T-helper 1 cell treated with Interleukin-12 subunit alpha and Interleukin-12 subunit beta and Interleukin-4 antibody, amounts not matched to agents 30 ng/mL and 1 ng/mL, for 36 hours (primary cell): ENCODE results near the gene OBSL1. TPM values are rescaled to one million over a fixed set of nuclear protein-coding genes. Genes with fewer than 3 reads are reported as not detected.

ENCODE experiments used
- intact Hi-C: fragments of 100-400 bp; cut with micrococcal nuclease; formaldehyde crosslinking; loops from one replicate; pipeline ENCODE4 v1.15.1; 2024
- total RNA-seq: library from RNA; stranded (reverse); gene quantifications from 2 replicates; pipeline ENCODE4 v1.2.3, GENCODE V29; 2022

OBSL1 gene
- total RNA-seq, 1 donor from 2014 or later, result 0.25 TPM

DNA sequence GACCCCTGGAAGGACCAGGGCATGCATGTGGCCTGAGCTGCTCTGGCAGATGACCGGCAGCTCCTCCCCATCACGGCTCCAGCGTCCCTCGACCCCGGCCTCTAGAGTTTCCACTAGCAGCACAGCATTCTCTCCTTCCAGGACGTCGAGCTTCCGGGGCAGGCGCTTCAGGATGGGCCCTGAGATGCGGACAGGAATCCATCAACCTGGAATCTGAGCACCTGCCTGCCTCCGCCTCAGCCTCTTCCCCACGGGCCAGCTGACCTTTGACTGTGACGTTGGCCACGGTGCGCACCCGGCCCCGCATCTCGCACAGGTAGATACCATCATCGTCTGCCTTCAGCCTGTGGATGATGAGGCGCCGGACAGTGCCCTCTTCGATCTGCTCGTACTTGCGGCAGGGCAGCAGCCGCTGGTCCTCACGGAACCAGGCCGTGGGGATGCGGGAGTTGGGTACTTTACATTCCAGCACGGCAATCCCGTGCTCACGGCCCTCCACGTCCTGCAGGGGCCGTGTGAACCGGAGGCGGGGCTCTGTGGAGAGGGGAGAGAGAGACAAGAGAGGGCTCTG, 3.5 kb downstream of the OBSL1 start:
- intact Hi-C loops, result no loop called here

DNA sequence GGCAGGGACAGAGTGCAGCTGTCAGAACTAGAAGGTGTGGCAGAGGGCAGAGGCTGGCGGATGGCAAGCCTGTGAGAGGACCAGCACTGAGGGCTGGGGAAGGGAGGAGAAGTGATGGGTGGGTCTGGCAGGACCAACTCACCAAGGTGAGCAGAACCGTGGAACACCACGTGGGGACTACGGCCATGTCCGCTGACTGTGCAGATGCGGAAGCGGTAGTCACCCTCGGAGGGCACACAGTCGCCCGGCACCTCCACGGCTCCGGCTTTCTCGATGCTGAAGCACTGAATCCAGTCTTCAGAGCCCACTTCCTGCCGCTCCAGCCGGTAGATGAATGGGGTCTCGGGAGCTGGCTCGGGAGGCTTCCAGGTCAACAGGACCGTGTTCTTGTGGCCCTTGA, 4.2 kb downstream of the OBSL1 start:
- intact Hi-C loops, result no loop called here

DNA sequence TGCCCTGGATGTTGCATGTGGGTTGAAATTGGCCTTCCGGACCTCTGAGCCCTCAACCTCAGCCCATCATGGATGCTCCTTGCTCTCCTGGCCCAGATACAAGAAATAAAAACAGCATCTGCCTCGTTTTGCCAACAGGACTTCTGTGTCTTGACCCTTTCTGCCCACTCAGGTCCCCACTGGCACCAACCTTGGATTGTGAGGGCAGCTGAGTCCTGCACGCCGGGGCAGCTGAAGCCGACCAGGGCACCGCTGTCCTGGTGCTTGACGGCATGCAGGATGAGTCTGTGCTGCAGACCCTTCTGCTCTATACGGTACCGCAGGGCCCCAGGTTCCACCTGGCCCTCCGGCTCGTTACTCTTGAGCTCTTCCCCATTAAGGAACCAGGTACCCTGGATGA, 4.7 kb downstream of the OBSL1 start:
- intact Hi-C loops, result no loop called here

DNA sequence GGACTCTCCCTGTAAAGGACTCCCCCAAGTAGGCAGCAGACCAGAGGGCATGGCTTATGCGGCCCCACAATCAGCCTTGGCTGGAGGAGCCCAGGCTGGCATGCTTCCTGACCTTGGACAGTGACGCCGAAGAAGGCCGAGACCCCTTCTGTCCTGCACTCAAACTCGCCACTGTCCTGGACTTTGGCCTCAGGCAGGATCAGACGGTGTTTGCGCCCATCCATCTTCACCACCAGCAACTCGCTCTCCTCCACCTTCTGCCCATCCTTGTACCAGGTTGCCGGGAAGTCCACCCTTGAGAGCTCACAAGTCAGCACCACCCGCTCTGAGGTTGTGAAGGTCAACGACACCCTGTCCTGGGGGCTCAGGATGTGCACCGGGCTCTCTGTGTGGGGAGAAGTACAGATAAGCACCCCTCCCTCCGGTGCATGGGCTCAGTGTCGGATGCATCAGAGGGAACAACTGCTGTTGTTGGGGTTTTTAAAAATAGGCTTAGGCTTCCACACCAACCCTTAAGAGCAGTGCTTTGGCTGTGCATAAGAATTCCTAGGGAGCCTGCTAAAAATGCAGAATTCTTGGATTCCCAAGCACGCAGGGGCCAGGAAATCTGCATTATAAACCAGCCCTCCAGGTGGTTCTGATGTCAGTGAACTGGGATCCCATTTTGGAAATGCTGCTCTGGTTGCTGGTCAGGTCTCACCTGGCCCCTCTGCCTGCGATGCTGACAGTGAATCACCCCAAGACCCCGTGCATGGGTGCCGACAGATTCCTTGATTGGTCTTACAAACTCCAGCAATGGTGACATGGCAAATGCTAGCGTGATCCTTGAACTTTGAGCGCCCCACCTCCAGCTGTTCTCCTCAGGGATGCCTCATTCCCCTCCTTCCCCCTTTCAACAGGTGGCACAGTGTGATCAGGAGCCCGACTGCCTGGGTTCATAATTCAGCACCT, 5.9 kb downstream of the OBSL1 start:
- intact Hi-C loops, result no loop called here

DNA sequence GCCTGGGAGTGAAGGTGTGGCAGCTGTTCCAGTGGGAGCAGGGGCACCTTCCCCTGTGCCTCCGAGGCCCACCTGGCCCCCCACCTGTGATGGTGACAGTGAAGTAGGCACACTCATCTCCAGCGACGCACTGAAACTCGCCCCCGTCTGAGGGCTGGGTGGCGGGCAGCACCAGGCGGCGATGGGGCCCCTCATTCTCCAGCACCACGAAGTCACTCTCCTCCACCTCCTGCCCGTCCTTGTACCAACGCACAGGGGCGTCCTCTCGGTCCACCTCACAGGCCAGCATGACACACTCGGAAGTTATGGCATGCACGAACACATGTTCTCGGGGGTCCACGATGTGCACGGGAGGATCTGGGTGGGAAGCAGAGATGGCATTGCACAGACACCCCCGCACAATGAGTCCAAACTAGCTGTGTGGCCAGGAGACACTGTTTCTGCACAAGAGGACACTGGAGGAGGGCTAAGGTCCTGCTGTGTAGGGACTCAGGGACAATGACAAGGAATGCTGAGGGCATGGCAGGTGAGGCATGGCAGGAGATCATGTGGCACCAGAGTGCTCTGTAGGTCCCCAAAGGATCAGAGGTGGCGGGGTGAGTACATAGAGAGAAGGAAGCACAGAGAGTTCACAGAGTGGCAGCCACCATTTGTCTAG, 7.9 kb downstream of the OBSL1 start:
- intact Hi-C loops, result no loop called here

DNA sequence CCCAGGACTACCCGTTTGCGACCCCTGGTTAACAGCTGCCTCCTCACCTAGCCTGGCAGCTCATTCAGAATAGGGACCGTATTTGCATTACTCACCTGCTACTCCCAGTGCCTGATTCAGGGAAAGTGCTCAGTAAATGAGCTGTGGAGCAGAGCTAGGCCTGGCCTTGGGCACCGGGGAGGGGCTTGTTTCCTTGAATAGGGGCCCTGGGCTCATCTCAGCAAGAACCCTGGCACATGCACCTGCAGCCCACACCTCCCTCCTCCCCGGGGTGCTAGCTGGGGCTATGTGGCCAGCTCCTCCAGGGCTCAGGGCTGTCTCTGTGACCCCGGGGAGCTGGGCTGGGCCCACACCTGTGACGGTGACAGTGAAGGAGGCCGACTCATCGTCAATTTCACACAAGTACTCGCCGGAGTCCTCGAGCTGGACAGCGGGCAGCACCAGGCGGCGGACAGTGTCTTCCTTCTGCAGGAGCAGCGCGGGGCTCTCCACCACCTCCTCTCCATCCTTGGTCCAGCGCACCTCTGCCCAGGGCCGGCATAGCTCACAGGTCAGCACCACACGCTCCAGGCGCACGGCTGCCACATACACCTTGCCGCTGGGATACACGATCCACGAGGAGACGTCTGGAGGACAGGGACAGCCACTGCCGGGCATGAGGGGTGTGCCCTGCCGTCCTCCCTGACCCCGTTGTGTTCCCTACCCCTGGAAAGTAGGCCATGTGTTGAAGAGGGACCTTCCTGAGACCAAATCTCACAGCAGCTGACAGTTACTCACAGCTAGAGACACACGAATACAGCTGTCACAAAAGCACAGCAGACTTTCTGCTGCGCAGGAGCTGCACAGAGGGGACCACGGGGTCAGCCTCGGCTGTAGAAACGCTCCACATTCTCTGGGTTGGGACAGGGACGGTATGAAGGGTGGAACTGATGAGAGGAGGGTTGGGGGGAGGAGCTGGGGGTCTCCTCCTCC, 9.0 kb downstream of the OBSL1 start:
- intact Hi-C loops, result no loop called here

DNA sequence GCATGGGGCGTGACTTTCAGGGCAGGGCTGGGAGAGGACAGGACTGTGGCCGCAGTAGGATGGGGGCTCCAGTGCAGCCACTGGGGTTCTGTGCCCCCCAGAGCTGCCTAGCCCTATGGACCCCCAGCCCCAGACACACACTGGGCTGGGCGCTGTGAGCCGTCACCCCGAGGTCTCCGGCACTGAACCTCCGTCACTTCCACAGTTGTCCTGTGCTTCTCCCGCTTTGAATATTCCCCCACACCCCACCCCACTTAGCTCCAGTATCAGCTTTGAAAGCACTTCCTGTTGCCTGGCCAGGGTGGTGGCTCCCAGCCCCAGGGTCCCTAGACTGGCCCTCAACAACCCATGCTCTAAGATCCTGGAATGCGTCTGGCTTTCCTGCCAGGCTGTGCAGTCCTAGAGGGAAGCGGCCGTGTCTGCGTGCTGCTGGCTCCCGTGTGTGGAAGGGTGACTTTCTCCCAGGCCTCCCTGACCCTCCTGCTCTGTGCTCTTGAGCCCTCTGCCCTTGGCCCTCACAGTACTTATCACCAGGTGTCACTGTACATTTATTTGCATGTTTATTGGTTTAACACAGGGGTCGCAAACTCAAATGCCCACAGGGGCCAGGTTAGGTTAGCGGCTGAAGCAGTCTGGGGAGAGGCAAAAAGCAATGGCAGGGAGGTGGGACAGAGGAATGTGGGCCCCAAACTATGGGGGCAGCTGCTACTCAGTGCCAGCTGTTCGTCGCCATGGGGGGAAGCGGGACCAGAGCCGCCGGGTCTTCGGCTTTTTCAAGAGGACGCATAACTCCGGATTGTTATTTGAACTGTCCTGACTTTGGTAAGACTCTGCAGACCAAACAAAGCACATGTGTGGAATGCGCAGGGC, 9.9 kb downstream of the OBSL1 start:
- intact Hi-C loops, result no loop called here

DNA sequence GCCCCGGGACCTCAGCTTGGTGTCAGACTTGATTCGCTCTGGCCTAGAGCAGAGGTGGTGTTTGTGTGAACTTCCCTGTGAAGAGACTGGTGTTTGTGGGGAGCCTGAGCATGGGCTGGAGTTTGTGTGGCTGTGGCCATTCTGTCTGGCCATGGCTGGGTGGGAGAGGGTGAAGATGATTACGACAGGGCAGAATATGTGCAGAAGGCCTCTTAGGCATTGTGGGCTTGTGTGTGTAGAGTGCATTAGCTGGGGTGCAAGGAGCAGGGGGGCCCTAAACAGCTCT, 10.5 kb downstream of the OBSL1 start:
- intact Hi-C loops, result loop anchor here (1.0 kb wide), 1 partner anchor 20 kb away; no protein-coding TSS in a partner anchor

DNA sequence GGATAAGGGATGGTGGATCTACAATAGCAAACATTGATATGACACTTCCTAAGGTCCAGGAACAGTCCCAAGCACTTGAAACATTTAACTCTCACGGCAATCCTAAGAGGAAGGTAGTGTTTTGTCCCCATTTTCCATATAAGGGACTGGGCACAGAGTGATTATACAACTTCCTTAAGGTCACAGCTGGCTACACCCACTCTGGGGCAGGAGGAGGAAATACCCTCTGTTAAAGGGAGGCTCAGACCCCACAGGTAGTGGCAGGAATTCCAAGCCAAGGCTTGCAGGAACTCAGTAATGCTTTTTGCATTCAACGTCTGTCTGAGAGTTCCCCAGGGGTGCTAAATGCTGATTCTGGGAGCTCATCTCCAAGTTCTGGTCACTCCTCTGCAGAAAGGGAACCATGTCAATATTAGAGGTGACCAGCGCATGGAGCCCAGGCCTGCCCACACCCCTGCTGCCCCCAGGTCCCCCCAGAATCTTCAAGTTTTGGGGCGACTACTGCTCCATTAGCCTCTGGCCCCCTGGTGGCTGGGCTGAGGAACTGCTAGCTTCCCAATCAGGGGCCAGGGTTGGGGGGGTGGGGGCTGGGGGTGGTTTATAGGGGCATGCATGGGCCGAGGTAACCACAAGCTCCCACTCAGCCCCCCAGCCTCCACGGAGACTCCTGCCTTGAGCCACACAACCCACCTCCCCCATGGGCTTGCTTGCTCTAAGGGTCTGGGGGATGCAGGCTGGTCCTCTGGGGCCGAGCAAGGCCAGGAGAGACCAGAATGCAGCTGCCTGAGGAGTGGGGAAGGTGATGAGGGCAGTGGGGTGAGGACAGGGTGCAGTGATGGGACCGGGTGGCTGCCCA, 11.1 kb downstream of the OBSL1 start:
- intact Hi-C loops, result loop anchor here (1.0 kb wide), 1 partner anchor 19 kb away; no protein-coding TSS in a partner anchor

DNA sequence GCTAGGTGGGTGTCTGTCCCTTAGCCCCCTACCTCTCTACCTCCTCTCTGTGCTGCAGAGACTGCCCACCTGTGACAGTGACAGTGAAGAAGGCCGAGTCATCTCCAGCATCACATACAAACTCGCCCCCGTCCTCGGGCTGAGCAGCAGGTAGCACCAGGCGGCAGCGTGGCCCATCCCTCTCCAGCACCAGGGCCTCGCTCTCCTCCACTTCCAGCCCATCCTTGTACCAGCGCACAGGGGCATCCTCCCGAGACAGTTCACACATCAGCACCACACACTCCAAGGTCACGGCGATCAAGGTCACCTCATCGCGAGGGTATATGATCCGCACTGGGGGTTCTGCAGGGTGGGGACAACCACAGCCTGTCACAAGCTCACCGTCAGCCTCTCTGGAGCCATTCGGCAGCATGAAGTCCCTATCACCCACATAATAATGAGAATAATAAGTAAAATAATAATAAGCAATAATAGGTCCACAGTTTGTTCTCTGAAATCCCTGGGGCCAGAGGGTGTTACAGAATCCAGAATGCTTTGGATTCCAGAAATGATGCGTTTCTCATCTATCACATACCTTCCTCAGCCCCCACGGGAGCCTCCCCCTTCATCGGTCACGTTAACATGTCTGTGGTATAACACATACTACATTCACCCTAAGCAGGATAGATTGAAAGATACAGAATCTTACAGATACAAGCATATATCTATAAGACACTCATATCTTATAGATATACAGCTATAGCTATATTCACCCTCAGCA, 12.0 kb downstream of the OBSL1 start:
- intact Hi-C loops, result no loop called here

DNA sequence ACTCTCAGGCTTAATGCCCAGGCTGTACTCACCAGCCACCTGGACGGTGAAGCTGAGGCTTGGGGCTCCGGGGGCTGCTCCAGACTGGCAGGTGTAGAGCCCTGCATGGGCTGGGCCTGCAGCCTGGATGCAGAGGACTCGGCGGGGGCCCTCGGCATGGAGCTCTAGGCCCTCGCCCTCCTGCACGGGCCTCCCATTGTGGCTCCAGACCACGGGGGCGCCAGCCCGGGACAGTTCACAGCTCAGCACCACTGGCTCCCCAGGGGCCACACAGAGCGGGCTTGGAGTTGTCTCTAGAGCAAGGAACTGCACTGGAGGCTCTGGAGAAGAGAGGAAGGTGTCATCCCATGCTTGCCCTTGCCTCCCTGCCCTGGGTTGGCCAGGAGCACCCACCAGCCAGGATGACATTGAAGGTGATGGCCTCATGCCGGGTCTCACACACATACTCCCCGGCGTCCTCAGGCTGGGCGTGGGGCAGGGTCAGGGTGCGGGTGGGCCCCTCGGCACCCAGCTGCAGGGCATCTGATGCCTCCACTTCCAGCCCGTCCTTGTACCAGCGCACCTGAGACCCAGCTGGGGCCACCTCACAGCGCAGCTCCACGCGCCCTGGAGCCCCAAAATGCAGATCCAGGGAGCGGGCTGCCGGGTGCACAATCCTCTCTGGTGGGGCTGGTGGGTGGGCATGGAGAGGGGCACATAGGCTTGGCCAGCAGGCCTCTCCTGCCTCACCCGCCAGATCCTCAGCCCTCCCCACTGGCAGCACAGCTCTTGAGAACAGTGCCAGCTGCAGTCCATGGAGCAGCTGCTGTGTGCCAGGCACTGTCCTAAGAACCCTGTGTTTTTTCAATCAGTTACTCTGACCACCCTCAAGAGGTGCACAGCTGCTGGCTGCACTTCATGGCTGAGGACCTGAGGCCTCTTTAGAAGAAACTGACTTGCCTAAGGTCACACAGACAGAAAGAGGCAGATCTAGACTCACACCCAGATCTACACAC, 13.3 kb downstream of the OBSL1 start:
- intact Hi-C loops, result no loop called here

DNA sequence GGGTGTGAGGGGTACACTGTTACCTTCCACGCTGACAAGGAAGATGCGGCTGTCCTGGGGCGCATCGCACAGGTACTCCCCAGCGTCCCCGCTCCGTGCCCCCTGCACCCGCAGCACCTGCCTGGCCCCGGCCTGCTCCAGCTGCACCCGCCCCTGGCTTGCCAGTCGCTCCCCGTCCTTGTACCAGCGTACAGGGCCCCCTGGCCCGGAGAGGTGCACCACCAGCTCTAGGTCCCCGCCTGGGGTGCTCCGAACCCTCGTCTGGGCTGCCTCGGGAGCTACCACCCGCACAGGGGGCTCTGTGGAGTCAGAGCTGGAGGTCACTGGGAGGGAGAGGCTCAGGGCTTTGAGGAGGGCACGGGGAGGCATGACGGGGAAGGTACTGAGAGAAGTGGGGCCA, 14.0 kb downstream of the OBSL1 start:
- intact Hi-C loops, result no loop called here

DNA sequence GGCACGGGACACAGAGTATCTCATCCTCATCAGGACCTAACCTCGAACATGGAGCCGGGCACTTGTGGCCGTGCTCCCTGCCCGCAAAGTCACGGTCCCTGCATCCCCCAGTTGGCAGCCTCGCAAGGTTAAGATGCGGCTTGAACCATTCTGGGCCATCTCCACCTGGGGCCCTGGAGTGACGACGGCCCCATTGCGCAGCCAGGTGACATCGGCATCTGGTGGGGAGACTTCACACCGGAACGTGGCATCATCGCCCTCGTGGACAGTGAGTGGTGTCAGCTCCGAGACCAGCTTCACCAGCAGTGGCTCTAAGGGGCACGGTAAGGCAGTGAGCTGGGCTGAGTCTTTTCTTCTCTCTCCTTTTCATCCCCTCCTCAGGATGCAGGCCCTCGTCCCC, 14.9 kb downstream of the OBSL1 start:
- intact Hi-C loops, result no loop called here

DNA sequence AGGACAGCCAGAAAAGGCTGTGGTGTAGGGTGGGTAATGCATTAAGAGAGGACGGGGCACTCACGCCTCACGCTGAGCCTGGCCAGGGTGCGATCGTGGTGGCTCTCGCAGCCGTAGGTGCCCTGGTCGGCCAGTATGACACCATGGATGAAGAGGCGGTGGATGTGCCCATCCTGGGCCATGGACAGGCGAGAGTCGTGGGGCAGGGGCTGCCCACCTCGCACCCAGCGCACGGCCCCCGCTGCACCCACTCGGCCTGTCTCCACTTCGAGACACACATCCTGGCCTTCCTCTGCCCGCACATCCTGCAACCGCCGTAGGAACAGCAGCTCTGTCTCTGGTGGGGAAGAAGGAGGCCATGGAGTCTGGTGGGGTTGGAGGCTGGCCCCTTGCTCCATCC, 15.4 kb downstream of the OBSL1 start:
- intact Hi-C loops, result no loop called here

DNA sequence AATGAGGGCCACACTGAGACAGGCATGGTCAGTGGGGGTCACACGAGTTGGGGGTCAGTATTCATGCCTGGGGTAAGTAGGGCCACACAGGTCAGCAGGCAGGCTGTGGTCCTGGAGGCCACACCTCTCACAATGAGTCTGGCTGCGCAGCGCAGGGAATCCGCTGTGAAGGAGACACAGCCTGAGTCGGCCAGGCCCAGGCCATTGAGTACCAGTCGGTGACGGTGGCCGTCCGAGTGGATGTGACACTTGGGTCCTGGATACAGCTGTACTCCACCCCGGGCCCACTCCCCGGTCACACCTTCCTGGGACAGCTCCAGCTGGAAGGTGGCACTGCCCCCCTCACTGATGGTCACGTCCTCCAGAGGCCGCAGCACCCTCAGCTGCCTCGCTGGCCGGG, 17.0 kb downstream of the OBSL1 start:
- intact Hi-C loops, result no loop called here

DNA sequence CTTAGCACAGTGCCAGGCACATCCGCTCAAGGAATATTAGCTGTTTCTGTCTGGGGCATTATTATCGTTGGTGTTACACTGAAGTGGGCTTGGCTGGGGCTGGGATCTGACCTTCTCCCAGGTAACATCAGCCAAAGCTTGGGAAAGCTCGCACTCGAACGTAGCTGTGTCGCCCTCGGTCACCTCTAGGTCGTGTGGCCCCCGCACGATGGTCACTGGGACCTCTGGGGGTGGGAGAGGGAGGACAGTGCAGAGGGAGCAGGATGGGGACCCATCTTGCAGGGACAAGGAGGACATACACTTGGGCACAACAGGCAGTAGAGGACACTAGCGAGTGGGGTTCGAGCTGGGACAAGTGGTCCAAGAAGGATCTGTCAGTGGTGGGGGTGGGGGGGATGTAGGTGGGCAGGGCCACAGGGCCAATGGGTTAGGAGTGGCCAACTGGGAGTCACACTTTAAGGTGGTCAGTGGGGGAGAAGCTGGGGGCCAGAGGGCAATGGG, 17.8 kb downstream of the OBSL1 start:
- intact Hi-C loops, result loop anchor here (2.0 kb wide), 1 partner anchor 89 kb away; no protein-coding TSS in a partner anchor

DNA sequence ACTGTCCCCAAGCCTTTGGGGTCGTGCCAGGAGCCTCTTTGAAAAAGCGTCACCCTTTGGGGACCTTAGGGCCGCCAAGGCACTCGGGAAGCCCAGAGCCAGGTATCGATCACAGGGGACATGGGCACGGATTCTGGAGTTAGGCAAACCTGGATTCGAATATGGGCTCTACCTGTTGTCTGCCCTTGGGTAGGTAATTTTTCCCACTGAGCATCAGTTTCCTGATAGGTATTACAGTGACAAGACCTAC, 18.2 kb downstream of the OBSL1 start:
- intact Hi-C loops, result loop anchor here (2.0 kb wide), 1 partner anchor 90 kb away; no protein-coding TSS in a partner anchor
